ENCODE data around the gene F8. TPM values are rescaled to one million over a fixed set of nuclear protein-coding genes. Genes with fewer than 3 reads are reported as not detected.

F8 gene
- total and polyA plus RNA-seq, 9 of the 15 experiments (the other 6 are each of a cell fraction or from before 2014, with no cell fraction given), result 0.41 to 3.8 (median 0.91) TPM

DNA sequence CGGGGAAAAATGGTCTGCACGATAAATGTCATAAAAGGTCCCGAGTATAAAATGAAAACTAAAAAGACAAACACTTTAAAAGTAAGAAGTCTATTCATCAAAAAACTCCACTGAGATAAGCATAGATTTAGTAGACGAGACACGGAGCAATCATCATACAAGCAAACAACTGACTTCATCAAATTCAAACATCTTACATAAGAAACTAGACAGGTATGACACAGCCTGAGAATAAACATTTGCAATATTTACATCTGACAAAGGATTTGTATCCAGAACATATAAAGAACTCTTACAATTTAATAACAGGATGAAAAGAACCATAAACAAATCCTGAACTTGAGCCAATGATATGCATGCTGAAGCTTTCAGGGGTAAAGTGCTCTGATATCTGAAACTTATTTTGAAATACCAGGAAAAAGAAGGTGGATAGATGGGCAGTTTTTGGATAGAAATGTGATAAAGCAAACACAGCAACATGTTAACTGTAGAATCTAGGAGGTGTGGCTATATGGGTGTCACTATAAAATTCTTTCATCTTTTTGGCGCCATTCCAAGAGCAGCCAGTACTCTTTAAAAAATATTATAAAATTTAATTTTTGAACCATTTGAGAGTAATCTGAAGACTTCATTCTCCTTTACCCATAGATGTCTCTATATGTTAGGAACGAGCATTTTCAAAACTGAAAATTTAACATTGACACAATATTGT lies 229.3 kb downstream of the F8 start:
- intact Hi-C loops (cut with micrococcal nuclease), result no loop called here
- Histone ChIP-seq H3K9me1 (ENCODE audit: control insufficient read depth, insufficient read depth, low read length) (peaks cover 4% of the 10 kb centered on the region), H4K20me1 (replicated peaks; ENCODE audit: control insufficient read depth, insufficient read depth, low read length) (peaks cover 5% of the 10 kb centered on the region; the same call in 1 of the 2 replicates), H3K79me2 (ENCODE audit: control insufficient read depth, insufficient read depth, low read length) (peaks cover 99% of the 10 kb centered on the region), H3K9ac (ENCODE audit: insufficient read depth in 1 of 2, low read depth in 2 of 2, low read length in 2 of 2) (no peak overlapping the region), H2AFZ (ENCODE audit: low read depth, low read length) (no peak overlapping the region), H3K27me3 (ENCODE audit: control insufficient read depth in 2 of 2, insufficient read depth in 2 of 2, low read length in 2 of 2) (no peaks in the 10 kb centered on the region), H3K4me3 (no peak overlapping the region), H3K4me2 (ENCODE audit: insufficient read depth, low read length) (no peak overlapping the region), H3K36me3 (ENCODE audit: control insufficient read depth, insufficient read depth, low read length) (peaks cover 89% of the 10 kb centered on the region), H3K4me1 (replicated peaks in 1 of 2; ENCODE audit: control insufficient read depth in 2 of 2, insufficient read depth in 2 of 2, low read length in 2 of 2) (peaks cover 20 to 48% of the 10 kb centered on the region in 2 experiments; a peak in 4 of 5 replicates), H3K9me3 (replicated peaks; ENCODE audit: control insufficient read depth, insufficient read depth, low read depth, low read length) (no peaks in the 10 kb centered on the region), H3K27ac (ENCODE audit: extremely low read depth, low read depth, low read length) (no peak overlapping the region)
- 69% methylated on average over 7 of the region's 7 CpGs for WGBS (ENCODE audit: insufficient coverage, low coverage, missing lambda C conversion rate)
- no peak for ATAC-seq
- CTCF ChIA-PET (ENCODE audit: low intra/inter-chr PET ratio), result no interaction called here
- FAIRE-seq, result no peak
- BruUV-seq (replicated peaks), result no TSS peak
- no peak for DNase-seq (ENCODE audit: extremely low read depth in 1 of 4, low spot score in 3 of 4)
- in situ Hi-C loops (cut with MboI), result no loop called here
- TF ChIP-seq BRD9 (IDR thresholded peaks at IDR 0.05; ENCODE audit: low read depth, partially characterized antibody), result no peak
- no peak for TF ChIP-seq THRB (CRISPR knock-in tag; conservative IDR thresholded peaks at IDR 0.05)
- TF ChIP-seq ZNF778 (CRISPR knock-in tag; IDR thresholded peaks at IDR 0.05), result no peak
- TF ChIP-seq ATF1 (CRISPR knock-in tag; IDR thresholded peaks at IDR 0.05), result no peak
- no peak for TF ChIP-seq ATF1 (tag; IDR thresholded peaks at IDR 0.05)
- TF ChIP-seq ZNF354B (CRISPR knock-in tag; IDR thresholded peaks at IDR 0.05), result no peak
- peak; percentile 85 for TF ChIP-seq NFIC (IDR thresholded peaks at IDR 0.05)
- TF ChIP-seq, protein P1, sequence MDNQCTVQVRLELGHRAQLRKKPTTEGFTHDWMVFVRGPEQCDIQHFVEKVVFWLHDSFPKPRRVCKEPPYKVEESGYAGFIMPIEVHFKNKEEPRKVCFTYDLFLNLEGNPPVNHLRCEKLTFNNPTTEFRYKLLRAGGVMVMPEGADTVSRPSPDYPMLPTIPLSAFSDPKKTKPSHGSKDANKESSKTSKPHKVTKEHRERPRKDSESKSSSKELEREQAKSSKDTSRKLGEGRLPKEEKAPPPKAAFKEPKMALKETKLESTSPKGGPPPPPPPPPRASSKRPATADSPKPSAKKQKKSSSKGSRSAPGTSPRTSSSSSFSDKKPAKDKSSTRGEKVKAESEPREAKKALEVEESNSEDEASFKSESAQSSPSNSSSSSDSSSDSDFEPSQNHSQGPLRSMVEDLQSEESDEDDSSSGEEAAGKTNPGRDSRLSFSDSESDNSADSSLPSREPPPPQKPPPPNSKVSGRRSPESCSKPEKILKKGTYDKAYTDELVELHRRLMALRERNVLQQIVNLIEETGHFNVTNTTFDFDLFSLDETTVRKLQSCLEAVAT (IDR thresholded peaks at IDR 0.05), result no peak
- 0 out of 2 replicates have a peak, but pooled peaks have one; percentile 40 for TF ChIP-seq POLR2H (tag; IDR thresholded peaks at IDR 0.05; ENCODE audit: low read depth)
- TF ChIP-seq NFIX (CRISPR knock-in tag; IDR thresholded peaks at IDR 0.05; ENCODE audit: low read depth), result 0 out of 2 replicates have a peak, but pooled peaks have one; percentile 27
- no peak for TF ChIP-seq EGR1 (conservative IDR thresholded peaks at IDR 0.05)
- no peak for TF ChIP-seq HNRNPH1 (optimal IDR thresholded peaks at IDR 0.05; ENCODE audit: low read depth, low read length)
- POLR2A ChIA-PET, result interaction anchor here (1.9 to 2.2 kb wide), 3 partner anchors 9 to 14 kb away, joined by 5 to 10 read pairs (median 8); no protein-coding TSS in a partner anchor

Measured in K562 (cell line).